Aorta (tissue), 5 donors: ENCODE results near the gene IL11RA. TPM values are rescaled to one million over a fixed set of nuclear protein-coding genes. Genes with fewer than 3 reads are reported as not detected.
A peak's percentile ranks its signal among the peaks of the same experiment; 100 is the strongest.

Experiments used
- ATAC-seq: fragments of 200-7000 bp; cut with Tn5 transposase; one replicate; pipeline ENCODE4 v1.9.1; 2022; ENCODE audit warnings: moderate library complexity; ENCODE audit not compliant: low FRiP score
- DNase-seq, 2 donors: peaks; one replicate each; pipeline ENCODE4 v3.0.0-alpha.2; 2020
- H3K27ac ChIP-seq, 2 donors: one replicate each; pipeline ENCODE4 v1.5.1; 2013; ENCODE audit warnings: low read length in 2 of 2, mild to moderate bottlenecking in 2 of 2, moderate library complexity in 2 of 2, control low read depth in 1 of 2, inconsistent platforms in 1 of 2, low read depth in 1 of 2
- H3K27me3 ChIP-seq, 2 donors: one replicate each; pipeline ENCODE4 v1.6.1; 2013; ENCODE audit warnings: control low read depth in 1 of 2, low read length in 1 of 2, mild to moderate bottlenecking in 1 of 2, moderate library complexity in 1 of 2; ENCODE audit not compliant: insufficient read depth in 2 of 2, control insufficient read depth in 1 of 2
- H3K36me3 ChIP-seq, 2 donors: one replicate each; pipeline ENCODE4 v1.6.1; 2013; ENCODE audit warnings: control low read depth in 1 of 2, low read length in 1 of 2, mild to moderate bottlenecking in 1 of 2; ENCODE audit not compliant: insufficient read depth in 2 of 2, control insufficient read depth in 1 of 2
- H3K4me1 ChIP-seq, 2 donors: one replicate each; pipeline ENCODE4 v1.6.1; 2013; ENCODE audit warnings: low read length in 2 of 2, control low read depth in 1 of 2, mild to moderate bottlenecking in 1 of 2, moderate library complexity in 1 of 2; ENCODE audit not compliant: insufficient read depth in 2 of 2, control insufficient read depth in 1 of 2
- H3K4me3 ChIP-seq, 2 donors: one replicate each; pipeline ENCODE4 v1.5.1; 2013; ENCODE audit warnings: low read length in 2 of 2, control low read depth in 1 of 2, mild to moderate bottlenecking in 1 of 2
- H3K9me3 ChIP-seq: one replicate; pipeline ENCODE4 v1.6.1; 2013; ENCODE audit warnings: mild to moderate bottlenecking, low read length; ENCODE audit not compliant: control insufficient read depth
- whole genome bisulfite sequencing, 2 donors: extraction: QIAGEN DNeasy Blood & Tissue Kit; methylation state at CpG; one replicate each; pipeline ENCODE4 v1.1.7; 2013; 5-methylcytosine and 5-hydroxymethylcytosine counted together
- intact Hi-C, 2 donors: fragments of 100-400 bp; cut with DNase I; formaldehyde crosslinking; loops; one replicate each; pipeline versions ENCODE4 v1.14.2 to v1.15.0; 2022
- polyA plus RNA-seq, 2 donors: library from polyadenylated mRNA; stranded (reverse); fragments of 200-250 nt; gene quantifications; one replicate each; pipeline ENCODE4 v1.2.3, GENCODE V29; 2013
- total RNA-seq, 2 donors: library from RNA; stranded (reverse); fragmentation: NEBNext Ultra II Directional; extraction: Animal tissue kit (Norgen Biotek cat#: 25700); gene quantifications; one replicate each; pipeline ENCODE4 v1.2.1, GENCODE V29; 2021
- donor health status: healthy with polysubstance abuse.
- donor health status: Bipolar disorder and iron deficiency.
- donor health status: DM: no; HTN: no; CAD: no.
- donor health status: DM: no; HTN: no; CAD: no.
- donor health status: DM: yes; HTN: yes; CAD: no.

The IL11RA gene
- total and polyA plus RNA-seq, 4 donors = 28.2 to 93.4 (median 50.0) TPM

DNA sequence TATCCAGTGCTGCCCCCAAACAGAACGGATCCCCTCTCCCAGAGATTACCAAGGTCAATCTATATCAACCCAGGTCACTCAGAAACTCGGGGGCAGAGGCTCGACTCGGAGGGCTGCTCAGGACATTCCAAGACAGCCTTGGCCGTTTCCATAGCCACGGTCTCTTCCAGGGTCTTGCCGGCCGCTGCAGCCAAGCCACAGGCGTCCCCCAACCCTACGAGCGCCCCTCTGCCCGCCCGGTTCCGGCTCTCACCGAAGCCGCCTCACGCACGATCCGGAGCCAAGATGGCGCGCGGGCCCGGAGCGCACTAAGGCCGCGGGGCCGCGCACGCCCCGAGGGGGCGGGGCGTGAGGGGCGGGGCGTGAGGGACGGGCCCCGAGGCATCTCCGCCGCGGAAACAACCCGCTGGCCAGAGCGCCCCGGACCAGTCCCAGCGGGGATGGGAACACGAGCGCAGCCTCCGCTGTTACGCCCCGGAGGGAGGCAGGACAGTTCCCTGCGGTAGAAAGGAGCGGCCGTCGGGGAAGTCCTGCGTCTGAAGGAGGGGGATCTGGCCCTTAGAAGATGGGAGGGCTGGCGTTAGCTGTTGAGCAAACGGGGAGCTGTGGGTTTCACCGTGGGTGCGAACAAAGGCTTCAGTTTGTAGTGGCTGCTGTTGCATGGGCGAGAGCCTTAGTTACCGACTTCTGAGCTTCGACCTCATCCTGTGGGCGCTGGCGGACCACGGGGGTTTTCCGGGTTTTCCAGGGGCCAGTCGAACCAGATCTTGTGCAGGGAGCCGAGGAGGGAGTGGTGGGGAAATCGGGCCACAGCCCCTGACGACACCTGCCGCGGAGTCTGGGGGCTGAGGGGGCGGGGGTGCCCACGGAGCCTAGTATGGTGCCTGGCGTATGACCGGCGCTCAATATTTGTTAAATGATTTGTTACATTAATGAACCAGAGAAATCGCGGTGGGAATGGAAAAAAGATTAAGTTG is 39.9 kb upstream of the IL11RA start, which contains the start of gene RPP25L:
Gene RPP25L (minus strand): TSS at position 287 of the 977 bp plus-strand sequence. CDS start 801 bp downstream, outside the sequence.
- H3K27ac ChIP-seq = peak within 1 kb of the TSS in 1 of 2 donors; percentile 9
- H3K4me1 ChIP-seq = no peaks in the 10 kb centered on the region
- intact Hi-C loops = loop anchor here in 1 of 2 donors (2.0 kb wide), 1 partner anchor 21 kb away; no protein-coding TSS in a partner anchor
- H3K27me3 ChIP-seq = no peaks in the 10 kb centered on the region
- peak; percentile 91 to 95 for DNase-seq
- ATAC-seq = peak; percentile 98
- H3K9me3 ChIP-seq = no peaks in the 10 kb centered on the region
- H3K4me3 ChIP-seq = peak within 1 kb of the TSS; percentile 41 to 53
- H3K36me3 ChIP-seq = no peaks in the 10 kb centered on the region
- 1% methylated on average over 76 to 77 of the region's 77 CpGs for WGBS, 2 donors

DNA sequence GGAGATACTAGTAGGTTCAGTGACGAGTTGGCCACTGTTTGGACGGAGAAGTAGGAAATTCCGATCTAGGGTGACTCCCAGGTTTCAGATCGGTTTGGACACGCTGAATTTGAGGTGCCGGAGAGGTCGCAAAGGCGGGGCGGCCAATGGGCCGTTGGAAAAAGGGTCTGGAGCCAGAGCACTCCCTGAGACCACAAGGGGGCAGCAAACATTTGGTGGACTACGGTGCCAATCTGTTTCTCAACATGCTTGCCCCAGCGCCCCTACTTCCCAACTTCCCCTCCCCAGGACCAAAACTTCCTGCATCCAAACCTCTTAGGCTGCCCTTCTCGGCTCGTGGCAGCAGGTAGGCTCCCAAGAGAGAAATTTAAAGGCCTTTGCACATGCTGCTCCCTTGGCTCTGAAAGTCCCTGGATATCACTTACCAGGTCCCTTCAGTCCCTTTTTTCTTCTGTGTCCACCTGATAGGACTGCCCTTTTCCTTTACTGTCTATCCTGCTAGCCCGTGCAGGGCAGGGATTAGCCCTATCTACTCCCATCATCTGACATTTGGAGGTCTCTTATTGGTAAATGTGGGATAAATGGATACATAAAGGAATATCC is 39.1 kb upstream of the IL11RA start:
- Histone ChIP-seq H3K9me3 (no peaks in the 10 kb centered on the region), H3K27ac (no peak overlapping the region), H3K4me3 (peak overlapping the region in 1 of 2 donors; percentile 37), H3K4me1 (no peaks in the 10 kb centered on the region), H3K27me3 (no peaks in the 10 kb centered on the region), H3K36me3 (no peaks in the 10 kb centered on the region)
- 3 to 5% methylated on average over 15 of the region's 15 CpGs for WGBS, 2 donors
- peak; percentile 89 for ATAC-seq
- DNase-seq = peak; percentile 86 to 88
- intact Hi-C loops = loop anchor here in 1 of 2 donors (2.0 kb wide), 1 partner anchor 20 kb away; no protein-coding TSS in a partner anchor

DNA sequence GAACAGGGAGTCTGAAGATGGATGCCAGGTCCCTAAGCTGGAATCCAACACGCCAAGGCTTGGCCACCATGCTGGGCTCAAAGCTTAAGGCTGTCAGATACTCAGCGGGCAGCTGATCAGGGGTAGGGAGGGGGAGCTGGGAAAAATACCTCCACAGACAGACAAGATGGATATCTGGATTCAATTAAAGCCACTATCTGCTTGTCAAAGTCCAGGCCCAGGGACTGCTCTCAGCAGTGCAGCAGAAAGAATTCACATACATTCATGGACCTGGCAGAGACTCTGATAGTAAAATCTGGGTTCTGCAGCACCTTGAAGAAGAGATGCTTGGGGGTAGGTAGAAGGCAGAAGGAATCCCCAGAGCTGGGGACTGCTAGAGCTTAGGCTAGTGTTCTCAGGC is 36.9 kb upstream of the IL11RA start:
- H3K36me3 ChIP-seq = no peaks in the 10 kb centered on the region
- DNase-seq (peak in 1 of 2 donors; percentile 15), ATAC-seq (no peak)
- no peaks in the 10 kb centered on the region for H3K4me1 ChIP-seq
- H3K4me3 ChIP-seq = no peak overlapping the region
- no peak overlapping the region for H3K27ac ChIP-seq
- intact Hi-C loops = no loop called here
- H3K27me3 ChIP-seq = no peaks in the 10 kb centered on the region
- WGBS, 2 donors = 86 to 87% methylated on average over 2 of the region's 2 CpGs
- H3K9me3 ChIP-seq = no peaks in the 10 kb centered on the region

DNA sequence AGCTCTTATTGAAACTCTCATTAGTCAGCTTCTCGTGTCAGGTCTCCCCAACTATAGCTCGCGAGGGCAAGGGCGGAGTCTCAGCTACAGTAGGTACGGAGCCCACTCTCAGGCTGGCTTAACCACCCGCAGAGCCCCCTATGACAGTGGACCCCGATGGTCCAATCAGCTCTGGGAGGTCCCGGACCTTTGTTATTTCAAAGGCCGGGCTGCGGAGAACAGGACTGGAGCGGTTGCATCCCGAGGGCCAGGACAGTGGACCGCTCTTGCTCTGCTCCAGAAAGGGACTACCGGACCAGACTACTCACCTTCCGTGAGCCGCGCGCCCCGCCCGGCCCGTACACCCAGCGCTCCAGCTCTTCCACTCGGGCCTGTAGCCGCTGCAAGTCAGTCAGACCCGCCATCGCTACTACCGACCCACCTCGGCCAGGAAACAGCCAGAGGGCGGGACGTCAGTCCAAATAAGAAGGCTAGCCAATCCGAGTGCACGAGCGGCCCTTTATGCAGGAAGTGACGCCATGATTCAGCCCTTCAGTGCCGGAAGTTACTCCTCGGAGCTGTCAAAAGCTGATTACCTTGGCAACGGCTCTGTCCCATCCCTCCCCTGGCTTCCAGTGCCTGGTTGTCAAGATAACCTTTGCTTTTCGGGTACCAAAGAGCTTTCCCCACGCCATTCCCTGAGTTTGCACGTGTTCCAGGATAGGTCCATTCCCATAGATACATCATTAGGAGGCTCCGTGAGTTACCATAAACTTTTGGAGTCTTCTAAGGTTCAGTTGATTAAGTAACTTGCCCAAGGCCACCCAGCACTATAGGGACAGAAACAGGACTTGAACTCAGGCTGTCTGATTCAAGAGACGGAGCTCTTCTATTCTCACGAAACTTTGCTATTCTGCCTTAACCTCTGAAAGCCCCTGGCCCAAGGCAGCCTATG is 31.7 kb upstream of the IL11RA start, which contains the start of gene DCTN3:
Gene DCTN3 (minus strand): TSS at position 435 of the 934 bp plus-strand sequence. CDS start 31 bp downstream, at position 404.
- H3K9me3 ChIP-seq = no peaks in the 10 kb centered on the region
- H3K27me3 ChIP-seq = no peaks in the 10 kb centered on the region
- no peaks in the 10 kb centered on the region for H3K36me3 ChIP-seq
- 4% methylated on average over 43 of the region's 43 CpGs for WGBS, 2 donors
- no peak within 1 kb of the TSS for H3K27ac ChIP-seq
- H3K4me3 ChIP-seq = peak within 1 kb of the TSS; percentile 43 to 49
- peak; percentile 95 for ATAC-seq
- no peaks in the 10 kb centered on the region for H3K4me1 ChIP-seq
- peak; percentile 95 for DNase-seq
- intact Hi-C loops = no loop called here

DNA sequence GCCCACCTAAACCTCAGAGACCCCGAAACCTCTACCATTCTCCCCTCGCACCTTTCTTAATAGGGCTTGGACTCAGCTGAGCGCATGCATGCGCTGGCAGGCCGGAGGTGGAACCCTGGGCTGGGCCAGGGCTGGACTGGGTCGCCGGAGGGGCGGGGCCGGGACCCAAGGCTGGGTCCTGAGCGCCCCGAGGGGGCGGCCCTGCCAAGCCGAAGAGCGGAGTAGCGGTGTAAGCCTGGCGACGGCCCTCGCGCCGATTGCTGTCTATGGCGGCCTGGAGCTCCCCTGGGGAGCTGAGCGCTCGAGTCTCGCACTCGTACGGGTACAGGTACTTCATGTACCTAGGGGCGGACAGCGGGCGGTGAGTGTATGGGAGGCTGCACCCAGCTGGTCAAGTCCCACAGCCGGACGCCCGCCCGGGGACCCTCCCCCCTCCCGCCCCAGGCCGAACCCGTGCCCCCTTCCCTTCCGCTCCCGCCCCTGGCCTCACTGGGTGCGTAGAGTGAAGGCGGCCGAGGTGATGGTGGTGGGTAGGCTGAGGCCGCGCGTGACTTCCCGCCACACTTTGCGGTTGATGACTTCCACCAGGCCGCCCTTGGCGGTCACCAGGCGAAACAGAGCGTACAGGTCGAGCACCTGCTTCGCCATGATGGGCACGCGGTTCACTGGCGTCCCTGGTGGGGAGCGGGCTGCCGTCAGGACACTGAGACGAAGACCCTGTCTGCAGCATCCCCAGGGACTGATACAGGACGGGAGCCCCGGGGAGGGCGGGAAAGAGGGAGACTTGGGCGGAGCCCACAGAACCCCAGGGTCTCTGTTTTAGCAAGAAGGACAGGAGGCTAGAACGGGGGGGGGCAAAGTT is 28.4 kb upstream of the IL11RA start:
- H3K4me1 ChIP-seq = no peaks in the 10 kb centered on the region
- WGBS, 2 donors = 10 to 11% methylated on average over 50 to 63 of the region's 63 CpGs
- H3K9me3 ChIP-seq = no peaks in the 10 kb centered on the region
- H3K4me3 ChIP-seq = no peak overlapping the region
- H3K27ac ChIP-seq = no peak overlapping the region
- intact Hi-C loops = no loop called here
- ATAC-seq = no peak
- H3K27me3 ChIP-seq = no peaks in the 10 kb centered on the region
- no peak for DNase-seq
- no peaks in the 10 kb centered on the region for H3K36me3 ChIP-seq

DNA sequence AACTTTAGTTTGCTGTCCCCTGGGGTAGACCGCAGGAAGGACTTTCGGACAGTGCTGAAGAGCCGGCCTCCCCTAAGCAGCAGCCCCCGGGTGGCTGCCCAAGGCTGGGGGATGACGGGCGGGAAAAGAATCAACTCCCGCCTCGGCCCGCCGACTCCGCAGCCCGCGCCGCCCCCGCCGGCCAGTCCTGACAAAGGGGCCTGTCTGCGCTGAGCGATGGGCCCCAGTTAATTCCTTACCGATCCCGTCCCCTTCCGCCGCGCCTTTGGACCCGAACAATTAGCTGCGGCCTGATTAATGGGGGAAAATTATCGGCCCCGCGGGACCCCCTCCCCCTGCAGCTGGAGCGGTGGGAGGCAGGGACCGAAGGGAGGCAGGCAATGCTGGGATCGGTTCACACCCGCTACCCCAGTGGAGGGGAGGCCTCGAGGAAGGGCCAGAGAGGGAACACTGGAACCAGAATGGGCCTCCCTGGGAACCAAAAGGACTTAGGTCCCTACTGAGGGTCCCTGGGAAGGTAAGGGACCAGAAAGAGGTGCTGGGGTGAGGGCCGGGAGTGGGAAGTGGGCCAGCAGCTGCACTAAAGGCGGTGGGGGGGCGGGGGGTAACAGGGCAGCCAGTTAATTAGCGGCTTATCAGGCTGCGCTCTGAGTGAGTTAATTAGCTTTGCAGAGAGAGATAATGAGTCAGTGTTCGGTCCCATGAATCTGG is 27.4 kb upstream of the IL11RA start:
- ATAC-seq (no peak), DNase-seq (no peak)
- H3K27me3 ChIP-seq = no peaks in the 10 kb centered on the region
- H3K36me3 ChIP-seq = no peaks in the 10 kb centered on the region
- WGBS, 2 donors = 24 to 27% methylated on average over 39 of the region's 39 CpGs
- intact Hi-C loops = no loop called here
- H3K9me3 ChIP-seq = no peaks in the 10 kb centered on the region
- no peak overlapping the region for H3K27ac ChIP-seq
- H3K4me1 ChIP-seq = no peaks in the 10 kb centered on the region
- no peak overlapping the region for H3K4me3 ChIP-seq

DNA sequence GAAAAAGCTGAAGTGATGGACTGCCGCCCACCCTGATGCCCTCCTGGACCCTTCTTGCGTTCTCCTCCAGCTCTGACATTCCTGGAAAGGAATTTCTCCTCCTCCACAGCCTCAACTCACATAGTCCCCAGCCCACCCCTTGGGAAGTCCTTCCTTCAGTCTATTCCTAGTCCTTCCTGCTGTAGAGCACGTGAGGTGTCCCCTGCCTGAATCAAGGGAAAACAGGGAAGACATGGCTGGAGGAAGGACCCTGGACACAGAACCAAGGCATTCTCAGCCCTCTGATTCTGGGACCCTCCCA is 26.8 kb upstream of the IL11RA start:
- ATAC-seq (no peak), DNase-seq (no peak)
- no peak overlapping the region for H3K27ac ChIP-seq
- no peaks in the 10 kb centered on the region for H3K9me3 ChIP-seq
- no peaks in the 10 kb centered on the region for H3K4me1 ChIP-seq
- intact Hi-C loops = no loop called here
- H3K27me3 ChIP-seq = no peaks in the 10 kb centered on the region
- no peaks in the 10 kb centered on the region for H3K36me3 ChIP-seq
- H3K4me3 ChIP-seq = no peak overlapping the region
- 72 to 74% methylated on average over 3 of the region's 3 CpGs for WGBS, 2 donors
